HG03460 (cell line): Measurements from ENCODE around the gene PIAS1.

Experiments used
- ATAC-seq: cut with Tn5 transposase; IDR thresholded peaks from one replicate; pipeline ENCODE4 v1.9.1; 2021; ENCODE audit not compliant: unreplicated experiment

Gene PIAS1

GRCh38 chr15:68173119-68173518, 119.0 kb downstream of the PIAS1 start:
- no peak for ATAC-seq

- ATAC-seq = no peak
Measured at GRCh38 chr15:68175526-68175925, 121.4 kb downstream of the PIAS1 start.

- no peak for ATAC-seq
Measured at GRCh38 chr15:68176601-68177000, 122.5 kb downstream of the PIAS1 start.

- ATAC-seq = no peak
Measured at GRCh38 chr15:68177742-68178141, 123.6 kb downstream of the PIAS1 start.

- no peak for ATAC-seq
Measured at GRCh38 chr15:68183616-68184315, 129.7 kb downstream of the PIAS1 start.

- no peak for ATAC-seq
Measured at GRCh38 chr15:68184616-68185480, 130.7 kb downstream of the PIAS1 start.

GRCh38 chr15:68186671-68187397, 132.7 kb downstream of the PIAS1 start:
- no peak for ATAC-seq

- ATAC-seq = no peak
Measured at GRCh38 chr15:68187559-68187958, 133.4 kb downstream of the PIAS1 start.

- ATAC-seq = no peak
Measured at GRCh38 chr15:68188647-68189046, 134.5 kb downstream of the PIAS1 start.

GRCh38 chr15:68190048-68190447, 135.9 kb downstream of the PIAS1 start:
- no peak for ATAC-seq

- ATAC-seq = no peak
Measured at GRCh38 chr15:68191555-68191954, 137.4 kb downstream of the PIAS1 start.

- no peak for ATAC-seq
Measured at GRCh38 chr15:68192117-68192516, 138.0 kb downstream of the PIAS1 start.

- ATAC-seq = no peak
Measured at GRCh38 chr15:68192804-68193486, 138.8 kb downstream of the PIAS1 start.

- no peak for ATAC-seq
Measured at GRCh38 chr15:68195336-68196112, 141.4 kb downstream of the PIAS1 start.

- ATAC-seq = no peak
Measured at GRCh38 chr15:68196445-68197169, 142.5 kb downstream of the PIAS1 start.

- ATAC-seq = no peak
Measured at GRCh38 chr15:68197170-68197492, 143.0 kb downstream of the PIAS1 start.

- ATAC-seq = no peak
Measured at GRCh38 chr15:68197661-68198437, 143.7 kb downstream of the PIAS1 start.

- no peak for ATAC-seq
Measured at GRCh38 chr15:68199340-68199739, 145.2 kb downstream of the PIAS1 start.
